GM12874 (cell line): ENCODE data around the gene ZDHHC22.

Source experiments
- TF ChIP-seq, protein P1 (sequence below): IDR thresholded peaks from 2 replicates; pipeline ENCODE4 v1.5.1; 2011; ENCODE audit warnings: low read depth, mild to moderate bottlenecking, control low read depth, low read length, moderate library complexity; ENCODE audit not compliant: insufficient read depth

The ZDHHC22 gene

DNA sequence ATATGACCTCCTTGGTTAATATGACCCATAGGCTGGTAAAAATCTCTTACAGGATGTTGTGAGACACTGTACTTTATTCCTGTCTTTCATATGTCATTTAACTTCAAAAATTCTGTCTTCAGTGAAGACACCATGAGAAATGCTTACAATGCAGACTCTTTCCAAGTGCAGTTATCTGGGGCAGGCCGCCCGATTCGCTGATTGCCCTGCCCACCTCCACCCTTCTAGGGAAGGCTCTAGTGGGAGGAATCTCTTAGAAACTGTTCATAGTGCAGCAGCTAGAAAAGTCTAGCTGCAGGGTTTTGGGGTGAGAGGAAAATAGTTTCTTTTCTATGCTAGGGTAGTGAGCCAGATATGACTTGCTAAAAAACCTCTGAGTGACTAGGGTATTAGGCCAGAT, 58.5 kb downstream of the ZDHHC22 start:
- TF ChIP-seq, protein P1, sequence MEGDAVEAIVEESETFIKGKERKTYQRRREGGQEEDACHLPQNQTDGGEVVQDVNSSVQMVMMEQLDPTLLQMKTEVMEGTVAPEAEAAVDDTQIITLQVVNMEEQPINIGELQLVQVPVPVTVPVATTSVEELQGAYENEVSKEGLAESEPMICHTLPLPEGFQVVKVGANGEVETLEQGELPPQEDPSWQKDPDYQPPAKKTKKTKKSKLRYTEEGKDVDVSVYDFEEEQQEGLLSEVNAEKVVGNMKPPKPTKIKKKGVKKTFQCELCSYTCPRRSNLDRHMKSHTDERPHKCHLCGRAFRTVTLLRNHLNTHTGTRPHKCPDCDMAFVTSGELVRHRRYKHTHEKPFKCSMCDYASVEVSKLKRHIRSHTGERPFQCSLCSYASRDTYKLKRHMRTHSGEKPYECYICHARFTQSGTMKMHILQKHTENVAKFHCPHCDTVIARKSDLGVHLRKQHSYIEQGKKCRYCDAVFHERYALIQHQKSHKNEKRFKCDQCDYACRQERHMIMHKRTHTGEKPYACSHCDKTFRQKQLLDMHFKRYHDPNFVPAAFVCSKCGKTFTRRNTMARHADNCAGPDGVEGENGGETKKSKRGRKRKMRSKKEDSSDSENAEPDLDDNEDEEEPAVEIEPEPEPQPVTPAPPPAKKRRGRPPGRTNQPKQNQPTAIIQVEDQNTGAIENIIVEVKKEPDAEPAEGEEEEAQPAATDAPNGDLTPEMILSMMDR = no peak

DNA sequence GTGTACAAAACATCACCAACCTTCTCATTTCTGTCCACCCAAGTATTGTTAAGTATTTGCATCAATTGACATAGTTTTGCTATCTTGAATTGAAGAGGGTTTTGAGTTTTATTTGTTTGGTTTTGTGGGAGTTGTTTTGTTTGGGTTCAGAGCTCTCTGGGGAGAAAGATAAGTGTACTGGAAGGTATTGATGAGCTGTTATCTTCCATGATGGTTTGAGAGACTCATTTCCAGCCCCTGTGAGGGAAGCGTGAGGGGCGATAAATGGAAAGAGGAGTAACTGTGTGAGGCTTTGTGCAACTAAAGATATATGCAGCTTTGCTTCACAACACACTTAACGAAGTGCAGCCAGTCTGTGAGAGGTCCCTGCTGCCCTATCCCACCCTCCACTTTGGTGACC, 59.2 kb downstream of the ZDHHC22 start:
- TF ChIP-seq, protein P1 = no peak
